NB4 (cell line): Measurements from ENCODE around the gene PBX1.

Experiments
- DNase-seq: peaks from one replicate; pipeline ENCODE4 v3.0.0; 2010; ENCODE audit warnings: low read depth
- H3K4me3 ChIP-seq: one replicate; pipeline ENCODE4 v1.5.1; 2011; ENCODE audit warnings: mild to moderate bottlenecking, low read depth, low read length, moderate library complexity
- CTCF ChIP-seq: IDR thresholded peaks from one replicate; pipeline ENCODE4 v1.5.1; 2012; ENCODE audit warnings: low read depth, low read length
- MAX ChIP-seq: IDR thresholded peaks from 2 replicates; pipeline ENCODE4 v1.6.1; 2011; ENCODE audit warnings: low read depth, low read length
- MYC ChIP-seq: IDR thresholded peaks from 2 replicates; pipeline ENCODE4 v1.6.1; 2011; ENCODE audit warnings: low read depth, low read length
- POLR2A ChIP-seq: IDR thresholded peaks from 2 replicates; pipeline ENCODE4 v1.6.1; 2011; ENCODE audit warnings: mild to moderate bottlenecking; ENCODE audit not compliant: insufficient read length; ENCODE audit errors: extremely low read depth

PBX1 gene

GRCh38 chr1:164588516-164589341, 29.7 kb downstream of the PBX1 start:
- TF ChIP-seq POLR2A (no peak), MYC (no peak), MAX (no peak), CTCF (no peak)
- no peak for DNase-seq
- H3K4me3 ChIP-seq: no peak overlapping the region

GRCh38 chr1:164589408-164589807, 30.4 kb downstream of the PBX1 start:
- TF ChIP-seq MYC (no peak), POLR2A (no peak), CTCF (no peak), MAX (no peak)
- DNase-seq: no peak
- H3K4me3 ChIP-seq: no peak overlapping the region

- TF ChIP-seq MYC (no peak), POLR2A (no peak), MAX (no peak), CTCF (no peak)
- no peak overlapping the region for H3K4me3 ChIP-seq
- no peak for DNase-seq
Observed at GRCh38 chr1:164589961-164590507, 31.1 kb downstream of the PBX1 start.

GRCh38 chr1:164590592-164590991, 31.6 kb downstream of the PBX1 start:
- no peak for DNase-seq

DNA sequence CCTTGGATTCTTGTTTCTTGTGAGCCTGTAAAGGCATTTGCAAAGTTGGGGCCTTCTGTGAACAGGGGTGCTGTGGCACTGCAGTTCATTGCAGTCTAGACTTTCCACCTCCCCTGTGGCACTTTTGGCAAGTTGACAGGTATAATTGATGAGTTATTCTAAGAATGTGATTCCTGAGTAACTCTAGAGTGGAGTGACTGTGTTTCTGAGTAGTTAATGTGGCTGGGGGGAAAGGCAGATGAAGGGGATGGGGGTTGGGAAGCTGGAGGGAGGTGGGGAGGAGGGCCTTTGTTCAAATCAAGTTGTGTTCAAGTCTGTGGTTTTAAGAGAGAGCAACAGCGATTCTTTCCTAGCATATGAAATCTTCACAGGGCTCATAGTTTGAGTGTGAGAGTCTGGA, 32.9 kb downstream of the PBX1 start:
- H3K4me3 ChIP-seq: no peak overlapping the region
- no peak for DNase-seq
- no peak for TF ChIP-seq POLR2A
- TF ChIP-seq MYC: no peak
- TF ChIP-seq CTCF: no peak
- no peak for TF ChIP-seq MAX

More at GRCh38 chr1:164590592-164590991, 31.6 kb downstream of the PBX1 start:
- TF ChIP-seq MYC (no peak), POLR2A (no peak), CTCF (no peak), MAX (no peak)
- no peak overlapping the region for H3K4me3 ChIP-seq
